ENCODE results near the gene RTL10. TPM values are rescaled to one million over a fixed set of nuclear protein-coding genes. Genes with fewer than 3 reads are reported as not detected.

Gene RTL10
- total RNA-seq, 6 experiments from 2014 or later: 6.4 to 9.1 (median 6.6) TPM

- ATAC-seq (peak in 1 of 4 donors; percentile 28), DNase-seq (peak in 2 of 3 donors; percentile 61 to 75)
- no peaks in the 10 kb centered on the region for H3K9me3 ChIP-seq
- no peaks in the 10 kb centered on the region for H3K36me3 ChIP-seq
- TF ChIP-seq POLR2A (IDR thresholded peaks at IDR 0.05) (no peak), CTCF (IDR thresholded peaks at IDR 0.05) (no peak)
- WGBS (ENCODE audit: insufficient coverage, low coverage, low lambda C conversion rate, missing lambda C conversion rate): 42% methylated on average over 7 of the region's 7 CpGs
- H3K4me3 ChIP-seq: no peak overlapping the region
- peak overlapping the region in 1 of 3 donors; percentile 63 for H3K27ac ChIP-seq
- H3K4me1 ChIP-seq: peaks cover 0 to 36% (median 16%) of the 10 kb centered on the region in 4 donors
- no peaks in the 10 kb centered on the region for H3K27me3 ChIP-seq
- intact Hi-C loops (cut with DNase I): no loop called here
Measured at GRCh38 chr22:19825904-19826618, 28.6 kb downstream of the RTL10 start.

- intact Hi-C loops (cut with DNase I): no loop called here
- no CpG with 5 or more reads among the region's 8 CpGs for WGBS (ENCODE audit: insufficient coverage, low coverage, low lambda C conversion rate, missing lambda C conversion rate)
- H3K27ac ChIP-seq: peak overlapping the region in 2 of 3 donors; percentile 42 to 51
- H3K4me3 ChIP-seq: no peak overlapping the region
- DNase-seq (no peak), ATAC-seq (no peak)
- no peaks in the 10 kb centered on the region for H3K27me3 ChIP-seq
- no peaks in the 10 kb centered on the region for H3K36me3 ChIP-seq
- no peaks in the 10 kb centered on the region for H3K9me3 ChIP-seq
- peaks cover 0 to 36% (median 16%) of the 10 kb centered on the region in 4 donors for H3K4me1 ChIP-seq
- no peak for TF ChIP-seq CTCF (IDR thresholded peaks at IDR 0.05)
- TF ChIP-seq POLR2A (IDR thresholded peaks at IDR 0.05): no peak
Measured at GRCh38 chr22:19824926-19825339, 29.7 kb downstream of the RTL10 start.

GRCh38 chr22:19824212-19824925, 30.3 kb downstream of the RTL10 start:
- TF ChIP-seq POLR2A (IDR thresholded peaks at IDR 0.05): no peak
- TF ChIP-seq CTCF (IDR thresholded peaks at IDR 0.05): no peak
- Histone ChIP-seq H3K27ac (peak overlapping the region in 2 of 3 donors; percentile 42 to 51), H3K9me3 (no peaks in the 10 kb centered on the region), H3K4me1 (peaks cover 0 to 36% (median 16%) of the 10 kb centered on the region in 4 donors), H3K4me3 (no peak overlapping the region), H3K36me3 (no peaks in the 10 kb centered on the region), H3K27me3 (no peaks in the 10 kb centered on the region)
- WGBS (ENCODE audit: insufficient coverage, low coverage, low lambda C conversion rate, missing lambda C conversion rate): 29% methylated on average over 8 of the region's 16 CpGs
- DNase-seq: peak; percentile 72 to 87 (median 86)
- intact Hi-C loops (cut with DNase I): no loop called here
- peak; percentile 79 to 87 (median 86) for ATAC-seq

GRCh38 chr22:19823902-19824211, 30.8 kb downstream of the RTL10 start:
- TF ChIP-seq POLR2A (IDR thresholded peaks at IDR 0.05) (no peak), CTCF (IDR thresholded peaks at IDR 0.05) (no peak)
- ATAC-seq (peak; percentile 68 to 87 (median 76)), DNase-seq (peak; percentile 62 to 76 (median 71))
- Histone ChIP-seq H3K4me3 (no peak overlapping the region), H3K27ac (peak overlapping the region in 2 of 3 donors; percentile 28 to 42), H3K36me3 (no peaks in the 10 kb centered on the region), H3K9me3 (no peaks in the 10 kb centered on the region), H3K4me1 (peaks cover 0 to 36% (median 16%) of the 10 kb centered on the region in 4 donors), H3K27me3 (no peaks in the 10 kb centered on the region)
- intact Hi-C loops (cut with DNase I): no loop called here
- 52% methylated on average over 6 of the region's 9 CpGs for WGBS (ENCODE audit: insufficient coverage, low coverage, low lambda C conversion rate, missing lambda C conversion rate)
